Subcutaneous adipose tissue (tissue), 4 donors: ENCODE results near the gene NKAIN2. TPM values are rescaled to one million over a fixed set of nuclear protein-coding genes. Genes with fewer than 3 reads are reported as not detected.

Experiments
- CTCF ChIP-seq: fragments of 450-650 bp; IDR thresholded peaks from one replicate; pipeline ENCODE4 v1.5.1; 2016; ENCODE audit warnings: low read depth, mild to moderate bottlenecking, control low read depth, antibody characterized with exemption, moderate library complexity
- total RNA-seq, 4 donors: library from RNA; depleted of rRNA; stranded (reverse); fragments of >200 nt; gene quantifications; one replicate each; pipeline ENCODE4 v1.1.0, GENCODE V29; 2016

Gene NKAIN2
- total RNA-seq, 4 donors from 2014 or later: not detected

- no peak for TF ChIP-seq CTCF
Measured at GRCh38 chr6:124069230-124069950, 265.7 kb downstream of the NKAIN2 start.

GRCh38 chr6:124073021-124073420 lies 269.4 kb downstream of the NKAIN2 start:
- no peak for TF ChIP-seq CTCF

GRCh38 chr6:124073820-124074587 lies 270.3 kb downstream of the NKAIN2 start:
- TF ChIP-seq CTCF: no peak

GRCh38 chr6:124074606-124075005 lies 270.9 kb downstream of the NKAIN2 start:
- no peak for TF ChIP-seq CTCF

- TF ChIP-seq CTCF: no peak
Measured at GRCh38 chr6:124076336-124077048, 272.8 kb downstream of the NKAIN2 start.

GRCh38 chr6:124078169-124078568 lies 274.5 kb downstream of the NKAIN2 start:
- no peak for TF ChIP-seq CTCF

- TF ChIP-seq CTCF: no peak
Measured at GRCh38 chr6:124080483-124080882, 276.8 kb downstream of the NKAIN2 start.
